Measurements from ENCODE around the gene CFAP20.

The CFAP20 gene

GRCh38 chr16:58129097-58129936 lies at the start of gene CFAP20:
CFAP20 (minus strand) TSS chr16:58129381; CDS start chr16:58129115, 266 bp downstream.
- DNase-seq, result peak; percentile 81 to 98 (median 96)

- no peak for DNase-seq
These were observed 48.2 kb upstream of the CFAP20 start for GRCh38 chr16:58177353-58177710.

DNA sequence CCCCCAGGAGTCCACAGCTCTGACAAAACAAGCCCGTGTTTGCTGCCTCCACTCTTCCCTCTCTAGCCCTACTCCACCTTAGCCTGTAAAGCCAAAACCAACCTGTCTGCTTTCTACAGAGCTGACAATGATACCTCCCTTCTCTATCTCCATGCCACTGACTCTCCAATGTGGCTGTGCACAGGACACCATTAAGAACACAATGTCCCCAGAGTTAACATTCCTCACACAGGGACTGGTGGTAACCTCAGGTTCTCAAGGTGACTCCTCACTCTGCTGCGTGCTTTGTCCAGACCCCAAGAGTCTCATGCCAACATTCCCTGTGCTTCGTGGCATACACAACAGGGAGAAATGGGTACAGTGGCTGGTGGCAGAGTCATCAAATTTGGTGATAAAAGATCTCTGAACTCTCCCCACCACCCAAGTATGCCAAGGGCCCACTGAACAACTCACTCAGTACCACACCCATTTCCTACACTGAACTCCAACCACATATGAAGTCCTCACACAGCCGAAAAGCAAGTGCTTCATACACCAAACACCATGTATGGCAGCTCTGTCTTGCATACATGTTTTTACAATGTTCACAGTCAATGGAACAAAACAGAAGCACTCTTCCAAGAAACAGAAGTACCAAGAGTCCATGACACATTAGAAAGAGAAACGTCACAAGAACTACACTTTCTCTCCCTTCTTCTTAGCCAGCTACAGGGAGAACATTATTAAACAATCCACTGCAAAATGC lies 47.6 kb upstream of the CFAP20 start:
- DNase-seq, result no peak

- DNase-seq, result no peak
These were observed 41.0 kb upstream of the CFAP20 start for GRCh38 chr16:58170223-58170622.

DNA sequence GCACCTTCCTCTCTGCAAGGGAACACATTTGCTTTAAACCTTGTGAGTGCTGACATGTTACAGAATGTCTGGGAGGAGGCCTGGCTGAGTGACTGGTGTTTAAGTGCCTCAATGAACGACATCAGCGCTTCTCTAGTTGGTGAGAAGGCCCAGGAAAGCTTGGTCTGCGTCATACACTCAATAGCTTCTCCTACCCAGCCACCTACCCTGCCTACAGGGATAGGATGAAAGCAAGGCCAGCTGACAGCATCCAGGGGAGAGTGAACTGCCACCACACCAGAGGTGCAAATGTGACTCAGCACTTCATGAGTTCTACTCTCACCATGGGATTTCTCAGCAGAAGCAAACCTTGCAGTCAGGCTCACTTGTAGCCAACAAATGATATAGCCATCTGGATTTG lies 31.7 kb upstream of the CFAP20 start:
- no peak for DNase-seq

DNA sequence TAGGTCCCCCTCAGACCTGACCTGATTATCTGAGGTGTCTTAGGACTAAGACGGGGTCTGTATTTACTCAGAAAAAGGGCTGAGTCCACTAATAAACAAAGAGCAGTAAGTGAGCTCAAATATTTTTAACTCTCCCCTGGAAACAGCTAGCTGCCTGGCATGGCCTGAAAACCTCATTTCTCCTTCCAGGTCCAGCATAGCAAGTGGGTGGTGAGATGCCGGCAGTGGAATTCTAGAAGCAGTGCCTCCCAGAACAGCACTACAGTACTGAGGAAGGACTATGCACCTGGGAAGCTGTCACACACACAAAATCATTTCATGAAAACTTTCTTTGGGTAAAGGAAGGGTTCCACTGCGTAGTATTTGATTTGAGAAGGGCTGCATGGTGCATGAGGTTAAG lies 29.5 kb upstream of the CFAP20 start:
- peak in 2 of 56 donors; percentile 2 to 11 for DNase-seq

DNA sequence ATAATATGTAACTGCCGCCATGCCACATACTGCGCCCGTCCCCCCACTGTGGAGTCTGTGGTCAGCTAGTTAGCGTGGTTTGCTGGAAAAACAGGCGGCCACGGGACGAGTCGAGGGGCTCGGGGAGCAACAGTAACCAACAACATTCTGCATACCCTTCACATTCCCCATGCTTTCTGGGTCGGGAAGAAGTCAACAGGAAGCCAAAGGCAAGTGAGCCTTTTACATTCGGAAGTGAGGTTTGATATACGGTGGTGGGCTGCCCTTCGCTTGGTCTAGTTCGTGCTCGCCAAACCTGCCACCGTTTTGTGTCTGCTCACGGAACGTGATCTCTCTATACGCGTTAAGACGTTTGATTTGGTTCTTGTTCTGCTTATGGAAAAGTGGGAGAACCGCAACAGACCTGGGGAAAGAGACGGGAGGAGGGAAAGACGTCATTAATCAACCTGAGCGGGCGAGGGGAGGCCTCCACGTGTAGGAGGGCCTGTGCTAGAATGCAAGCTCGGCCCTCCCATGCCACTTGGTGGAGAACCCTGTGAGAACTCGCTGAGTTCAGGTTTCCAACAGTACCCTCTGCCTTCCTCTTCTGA lies 28.9 kb upstream of the CFAP20 start:
- DNase-seq, result no peak

DNA sequence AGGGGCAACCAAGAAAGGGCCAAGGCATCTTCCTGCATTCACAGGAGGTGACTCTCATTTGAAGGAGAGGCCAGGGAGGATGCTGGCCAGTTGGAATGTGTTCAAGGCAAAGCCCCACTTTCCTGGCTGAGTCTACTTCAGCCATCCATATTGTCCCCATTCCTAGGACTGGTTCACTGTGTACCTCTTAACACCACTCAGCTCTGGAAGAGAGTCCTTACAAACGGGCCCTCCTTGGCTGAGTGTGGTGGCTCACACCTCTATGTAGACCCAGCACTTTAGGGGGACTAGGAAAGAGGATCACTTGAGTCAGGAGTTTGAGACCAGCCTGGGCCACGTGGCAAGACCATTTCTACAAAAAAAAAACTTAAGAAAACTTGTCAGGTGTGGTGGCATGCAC lies 28.1 kb upstream of the CFAP20 start:
- no peak for DNase-seq

DNA sequence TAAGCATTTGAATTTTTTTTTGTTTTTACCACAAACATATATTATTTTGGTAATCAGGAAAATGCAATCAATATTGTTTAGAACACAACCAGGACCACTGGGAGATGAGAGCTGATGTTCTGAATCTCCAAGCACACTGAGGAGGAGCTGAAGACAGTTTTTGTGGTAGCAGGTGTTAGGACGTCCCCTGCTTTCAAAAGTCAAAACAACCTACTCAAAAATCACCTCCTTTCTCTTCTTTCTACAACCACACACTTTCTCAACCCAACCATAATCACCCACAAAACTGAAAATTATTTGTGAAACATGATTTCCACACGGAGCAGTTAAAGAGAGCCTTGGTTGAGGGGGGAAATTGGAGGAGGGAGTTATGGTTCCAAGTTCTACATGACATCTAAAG lies 26.7 kb upstream of the CFAP20 start:
- DNase-seq, result no peak

GRCh38 chr16:58154345-58154744 lies 25.2 kb upstream of the CFAP20 start:
- no peak for DNase-seq

DNA sequence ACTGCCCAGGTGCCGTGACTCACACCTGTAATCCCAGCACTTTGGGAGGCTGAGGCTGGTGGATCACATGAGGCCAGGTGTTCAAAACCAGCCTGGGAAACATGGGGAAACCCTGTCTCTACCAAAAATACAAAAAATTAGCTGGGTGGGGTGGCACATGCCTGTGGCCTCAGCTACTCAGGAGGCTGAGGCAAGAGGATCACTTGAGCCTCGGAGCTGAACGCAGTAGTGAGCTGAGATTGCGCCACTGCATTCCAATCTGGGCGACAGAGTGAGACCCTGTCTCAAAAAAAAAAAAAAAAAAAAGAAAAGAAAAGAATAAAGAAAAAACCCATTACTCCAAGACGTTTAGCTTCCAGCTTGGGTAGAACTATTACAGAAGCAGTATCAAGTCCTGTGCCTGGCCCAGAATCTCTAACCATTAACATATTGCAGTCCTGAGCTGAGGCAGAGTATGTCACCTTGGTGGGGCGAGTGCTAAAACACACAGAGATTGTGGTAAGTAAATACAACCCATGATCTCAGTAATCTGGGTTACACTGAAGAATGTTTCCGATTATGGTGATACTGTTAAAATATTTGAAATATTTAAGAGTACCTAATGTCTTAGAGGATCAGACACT lies 23.2 kb upstream of the CFAP20 start:
- no peak for DNase-seq

- DNase-seq, result no peak
These were observed 19.3 kb upstream of the CFAP20 start for GRCh38 chr16:58148526-58148925.

DNA sequence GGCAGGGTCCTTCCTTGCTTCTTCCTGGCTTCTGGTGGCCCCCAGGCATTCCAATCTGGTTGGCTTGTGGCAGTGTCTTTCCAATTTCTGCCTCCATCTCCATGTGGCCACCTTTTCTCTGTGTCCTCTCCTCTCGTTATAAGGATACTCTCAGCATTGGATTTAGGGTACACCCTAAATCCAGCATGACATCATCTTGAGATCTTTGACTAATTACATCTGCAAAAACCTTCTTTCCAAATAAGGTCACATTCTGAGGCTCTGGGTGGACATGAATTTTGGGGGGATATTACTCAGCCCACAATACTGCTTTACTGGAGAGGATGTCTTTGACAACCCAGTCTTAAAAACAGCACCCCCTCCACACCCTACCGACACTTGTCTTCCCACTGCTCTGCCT lies 18.9 kb upstream of the CFAP20 start:
- DNase-seq, result no peak

DNA sequence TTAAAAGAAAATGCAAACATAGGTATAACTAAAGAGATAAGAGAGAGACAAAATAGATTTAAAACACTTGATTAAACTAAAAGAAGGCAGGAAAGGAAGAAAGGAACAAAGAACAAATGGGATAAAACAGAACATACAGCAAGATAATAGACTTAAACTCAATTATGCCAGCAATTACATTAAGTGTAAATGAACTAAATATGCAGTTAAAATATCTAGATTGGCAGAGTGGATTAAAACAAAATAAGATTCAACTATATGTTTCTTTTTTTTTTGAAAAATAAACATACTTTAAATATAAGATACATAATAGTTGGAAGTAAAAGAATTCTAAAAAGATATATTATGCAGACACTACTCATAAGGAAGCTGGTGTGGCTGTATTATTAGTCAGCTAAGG lies 9.7 kb upstream of the CFAP20 start:
- no peak for DNase-seq

DNA sequence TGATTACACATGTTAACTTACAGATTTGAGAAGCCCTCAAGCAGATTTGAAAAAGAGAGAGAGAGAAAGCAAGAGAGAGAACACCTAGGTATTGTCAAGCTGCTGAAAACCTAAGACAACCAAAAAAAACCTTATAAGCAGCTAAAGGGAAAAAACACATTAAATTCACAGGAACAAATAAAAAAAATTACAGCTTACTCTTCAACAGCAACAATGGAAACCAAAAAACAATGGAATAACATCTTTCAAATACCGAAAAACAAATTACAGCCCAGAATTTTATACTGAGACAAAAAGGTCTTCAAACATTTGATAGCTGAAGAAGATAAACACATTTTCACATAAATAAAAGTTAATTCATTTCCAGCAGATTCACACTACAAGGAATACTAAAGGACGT lies 8.4 kb upstream of the CFAP20 start:
- DNase-seq, result no peak

GRCh38 chr16:58128711-58129096 lies 477 bp downstream of the CFAP20 start:
- peak in 13 of 56 donors; percentile 24 to 61 (median 48) for DNase-seq

- DNase-seq, result peak in 14 of 56 donors; percentile 17 to 58 (median 43)
These were observed 975 bp downstream of the CFAP20 start for GRCh38 chr16:58128181-58128631.

- no peak for DNase-seq
These were observed 1.5 kb downstream of the CFAP20 start for GRCh38 chr16:58127634-58128033.

DNA sequence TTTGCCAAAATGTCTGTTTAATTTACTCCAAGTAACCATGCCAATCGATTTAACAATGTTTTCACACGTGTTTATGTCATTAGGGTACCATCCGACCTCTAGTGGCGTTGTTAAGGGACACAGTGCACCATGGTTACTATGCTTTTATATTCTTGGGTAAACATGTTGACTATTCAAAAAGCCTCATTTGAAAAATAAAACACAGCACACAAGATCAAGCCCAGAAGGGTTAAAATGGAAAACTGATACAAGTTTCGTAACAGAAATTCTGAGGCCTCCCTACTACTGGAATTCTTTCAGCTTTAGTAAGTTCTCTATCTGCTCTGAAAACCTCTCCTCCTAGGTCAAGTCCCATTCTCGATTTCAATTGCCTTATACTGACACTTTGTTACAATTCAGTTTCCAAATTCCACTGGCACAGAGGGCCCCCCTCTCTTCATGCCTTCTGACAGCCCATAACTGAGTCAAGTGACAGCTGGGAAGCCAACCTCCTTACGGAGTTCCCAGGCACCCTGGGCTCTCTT lies 2.1 kb downstream of the CFAP20 start:
- DNase-seq, result peak in 1 of 56 donors; percentile 8

DNA sequence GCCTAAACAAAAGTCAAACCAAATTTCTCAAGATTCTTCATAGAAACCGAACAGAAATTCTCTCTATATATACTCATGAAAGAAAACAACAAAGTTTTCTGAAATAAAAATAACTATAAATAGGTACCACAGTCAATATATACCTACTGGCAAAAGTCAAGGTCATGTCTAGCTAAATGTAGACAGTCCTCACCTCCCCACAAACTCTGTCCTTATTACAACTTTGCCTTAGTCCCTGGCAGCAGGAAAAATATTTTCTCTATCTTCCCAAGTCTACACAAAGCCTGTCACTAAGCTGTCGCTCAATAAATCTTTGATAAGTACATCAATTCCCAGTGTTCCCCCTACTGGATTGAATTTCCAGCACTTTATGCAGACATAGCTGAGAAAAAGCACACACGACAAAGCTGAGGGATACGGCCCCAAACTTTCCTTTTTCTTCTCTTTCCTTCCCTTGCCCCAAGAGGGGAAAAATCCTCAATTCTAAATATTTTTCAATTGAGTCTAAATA lies 2.7 kb downstream of the CFAP20 start:
- no peak for DNase-seq

DNA sequence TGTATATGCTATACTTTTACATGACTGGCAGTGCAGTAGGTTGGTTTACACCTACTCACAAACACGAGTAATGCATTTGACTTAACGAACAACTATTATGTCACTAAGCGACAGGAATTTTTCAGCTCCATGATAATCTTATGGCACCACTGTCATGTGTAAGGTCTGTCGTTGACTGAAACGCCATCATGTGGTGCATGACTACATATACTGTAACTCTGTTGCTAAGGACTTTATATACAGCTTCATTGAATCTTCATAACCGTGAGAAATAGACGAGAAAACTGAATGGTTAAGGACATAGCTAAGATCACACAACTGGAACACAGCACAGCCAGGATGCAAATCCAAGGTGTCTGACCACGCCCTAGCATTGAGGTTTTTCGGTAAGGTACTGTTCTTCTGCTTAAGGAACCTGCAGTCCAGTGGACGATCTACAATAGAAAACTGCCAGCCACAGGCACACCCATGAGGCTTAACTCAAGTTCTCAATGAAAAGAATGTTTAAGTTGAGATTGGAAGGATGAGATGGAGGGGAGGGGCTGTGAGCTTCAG lies 3.3 kb downstream of the CFAP20 start:
- DNase-seq, result peak in 1 of 56 donors; percentile 22

All from amygdala (tissue), 56 donors.